AG10803 (cell line): Measurements from ENCODE around the gene PMP22.

Experiments
- DNase-seq: peaks from one replicate; pipeline ENCODE4 v3.0.0; 2010; ENCODE audit warnings: low read depth
- H3K4me3 ChIP-seq: 2 replicates; pipeline ENCODE4 v1.5.1; 2011; ENCODE audit warnings: mild to moderate bottlenecking, low read length, control low read depth
- TF ChIP-seq, protein P1 (sequence below): conservative IDR thresholded peaks from 2 replicates; pipeline ENCODE4 v1.5.1; 2011; ENCODE audit warnings: mild to moderate bottlenecking, low read length, control low read depth, inconsistent platforms

PMP22 gene

GRCh38 chr17:15264542-15264941 lies 584 bp downstream of the PMP22 start:
- TF ChIP-seq, protein P1, sequence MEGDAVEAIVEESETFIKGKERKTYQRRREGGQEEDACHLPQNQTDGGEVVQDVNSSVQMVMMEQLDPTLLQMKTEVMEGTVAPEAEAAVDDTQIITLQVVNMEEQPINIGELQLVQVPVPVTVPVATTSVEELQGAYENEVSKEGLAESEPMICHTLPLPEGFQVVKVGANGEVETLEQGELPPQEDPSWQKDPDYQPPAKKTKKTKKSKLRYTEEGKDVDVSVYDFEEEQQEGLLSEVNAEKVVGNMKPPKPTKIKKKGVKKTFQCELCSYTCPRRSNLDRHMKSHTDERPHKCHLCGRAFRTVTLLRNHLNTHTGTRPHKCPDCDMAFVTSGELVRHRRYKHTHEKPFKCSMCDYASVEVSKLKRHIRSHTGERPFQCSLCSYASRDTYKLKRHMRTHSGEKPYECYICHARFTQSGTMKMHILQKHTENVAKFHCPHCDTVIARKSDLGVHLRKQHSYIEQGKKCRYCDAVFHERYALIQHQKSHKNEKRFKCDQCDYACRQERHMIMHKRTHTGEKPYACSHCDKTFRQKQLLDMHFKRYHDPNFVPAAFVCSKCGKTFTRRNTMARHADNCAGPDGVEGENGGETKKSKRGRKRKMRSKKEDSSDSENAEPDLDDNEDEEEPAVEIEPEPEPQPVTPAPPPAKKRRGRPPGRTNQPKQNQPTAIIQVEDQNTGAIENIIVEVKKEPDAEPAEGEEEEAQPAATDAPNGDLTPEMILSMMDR: no peak
- peak overlapping the region; percentile 35 for H3K4me3 ChIP-seq
- DNase-seq: no peak

- TF ChIP-seq, protein P1: no peak
- peak overlapping the region; percentile 98 for H3K4me3 ChIP-seq
- DNase-seq: no peak
Measured at GRCh38 chr17:15263680-15264079, 1.4 kb downstream of the PMP22 start.

DNA sequence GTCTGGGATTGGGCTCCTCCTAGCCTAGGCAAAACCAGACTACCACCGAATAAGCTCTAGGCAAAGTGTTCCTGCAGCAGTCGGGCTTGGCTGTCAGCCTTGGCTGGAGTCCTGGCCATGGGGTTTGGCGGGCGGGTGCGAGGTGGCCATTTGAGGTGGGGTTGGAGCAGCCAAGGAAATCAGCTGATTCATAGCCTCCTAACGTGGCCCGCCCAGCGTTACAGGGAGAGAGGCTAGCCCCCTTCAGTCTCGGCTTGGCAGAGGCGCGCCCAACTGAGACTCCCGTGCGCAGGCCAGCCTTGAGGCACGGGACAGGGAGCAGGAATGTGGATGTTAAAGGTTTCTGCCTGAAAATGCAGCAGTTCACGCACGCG lies 1.9 kb downstream of the PMP22 start:
- TF ChIP-seq, protein P1: no peak
- DNase-seq: peak; percentile 91
- H3K4me3 ChIP-seq: peak overlapping the region; percentile 98

DNA sequence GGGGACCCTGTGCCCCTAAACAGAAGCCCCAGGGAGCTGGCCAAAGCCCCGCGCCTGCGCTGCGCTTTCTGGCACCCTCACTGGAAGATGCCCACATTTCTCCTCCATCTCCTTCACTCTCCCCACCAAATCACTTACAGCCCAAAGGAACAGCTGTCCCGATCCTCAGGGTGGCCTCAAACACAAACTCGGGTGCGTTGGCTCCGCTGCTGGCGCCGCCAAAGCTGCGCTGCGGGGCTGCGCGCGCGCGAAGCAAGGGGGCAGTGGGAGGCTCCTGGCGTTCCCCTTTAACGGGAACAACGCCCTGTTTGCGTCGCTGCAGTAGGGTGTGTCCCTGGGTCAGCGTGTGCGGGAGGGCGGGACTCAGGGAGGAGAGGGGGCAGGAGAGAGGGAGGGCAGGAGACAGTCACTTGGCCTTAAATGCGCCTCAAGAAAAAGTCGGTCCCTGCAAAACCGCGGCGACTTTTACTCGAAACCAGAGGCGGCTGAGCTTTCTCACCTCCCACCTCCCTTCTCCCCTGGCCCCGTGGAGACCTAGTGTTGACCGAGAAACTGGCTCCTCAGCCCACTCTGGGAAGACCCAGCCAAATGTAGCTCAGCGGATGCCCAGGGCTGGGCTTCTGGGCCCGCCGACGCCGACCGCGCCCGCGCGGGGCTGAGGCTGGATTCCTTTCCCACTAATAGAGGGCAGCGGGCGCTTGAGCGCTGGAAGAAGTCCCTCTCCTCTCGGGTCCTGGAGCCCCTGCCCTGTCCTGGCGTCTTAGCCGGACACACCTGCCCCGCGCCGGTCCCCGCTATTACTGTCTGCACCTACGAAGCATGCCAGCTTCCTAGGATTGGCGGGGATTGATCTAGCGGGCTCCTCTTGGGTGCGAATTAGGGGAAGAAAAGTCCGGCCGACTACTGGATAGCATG lies 2.6 kb downstream of the PMP22 start:
- TF ChIP-seq, protein P1: peak; percentile 31
- peak overlapping the region; percentile 98 for H3K4me3 ChIP-seq
- DNase-seq: peak; percentile 94

GRCh38 chr17:15261802-15262290 lies 3.3 kb downstream of the PMP22 start:
- TF ChIP-seq, protein P1: no peak
- peak; percentile 44 for DNase-seq
- peak overlapping the region; percentile 98 for H3K4me3 ChIP-seq

DNA sequence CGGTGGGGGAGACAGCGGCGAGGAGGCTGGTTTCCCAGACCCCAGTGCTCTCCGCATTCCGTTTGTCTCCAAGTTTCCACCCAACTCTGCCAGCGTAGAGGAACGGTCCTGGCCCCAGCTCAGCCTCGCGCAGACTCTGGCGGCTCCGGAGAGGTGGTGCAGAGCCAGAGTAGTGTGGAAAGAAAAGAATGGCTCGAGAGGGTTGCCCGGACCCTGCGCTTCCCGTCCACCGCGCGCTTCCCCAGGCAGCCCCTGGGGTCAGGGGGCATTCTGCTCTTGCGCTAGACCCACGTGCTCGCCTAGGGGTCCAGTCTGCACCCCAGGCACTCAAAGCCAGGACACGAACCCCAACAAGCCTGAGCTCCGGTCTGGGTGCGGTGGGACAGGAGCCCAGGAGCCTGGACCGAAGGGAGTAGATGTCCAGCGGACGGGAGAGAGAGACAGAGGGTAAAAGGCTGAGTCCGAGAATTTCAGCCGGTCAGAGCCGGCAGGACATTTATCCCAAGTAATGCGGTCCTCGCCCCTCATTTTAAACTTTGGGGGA lies 3.8 kb downstream of the PMP22 start:
- TF ChIP-seq, protein P1: peak; percentile 15; the same call in 1 of the 2 replicates
- DNase-seq: peak; percentile 57

More for the DNA sequence above, 3.8 kb downstream of the PMP22 start:
- H3K4me3 ChIP-seq: peak overlapping the region; percentile 98
